ENCODE measurements around the gene PNLIPRP1. TPM values are rescaled to one million over a fixed set of nuclear protein-coding genes. Genes with fewer than 3 reads are reported as not detected.
A peak's percentile ranks its signal among the peaks of the same experiment; 100 is the strongest.

The PNLIPRP1 gene
- total and polyA plus RNA-seq, 3 donors from 2014 or later = 0.33 TPM; not detected in 2

DNA sequence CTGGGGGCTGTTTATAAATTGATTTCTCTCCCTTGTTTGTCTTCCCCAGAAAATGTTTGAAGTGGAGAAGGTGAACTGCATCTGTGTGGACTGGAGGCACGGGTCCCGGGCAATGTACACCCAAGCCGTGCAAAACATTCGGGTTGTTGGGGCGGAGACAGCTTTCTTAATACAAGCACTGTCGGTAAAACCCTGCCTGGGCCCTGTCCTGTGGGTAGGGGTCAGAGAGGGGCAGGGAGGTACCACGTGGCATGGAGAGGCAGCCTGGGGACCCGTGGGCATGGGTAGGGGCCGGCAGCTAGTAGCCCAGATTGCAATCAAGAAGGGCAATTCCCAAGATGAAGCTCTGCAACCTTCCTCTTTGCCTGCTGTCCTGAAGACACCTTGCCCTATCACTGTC lies 36.1 kb downstream of the PNLIPRP1 start:
- H3K36me3 ChIP-seq (ENCODE audit: low read depth, missing control alignments) = no peaks in the 10 kb centered on the region
- no peaks in the 10 kb centered on the region for H3K4me1 ChIP-seq
- DNase-seq = no peak
- H3K27ac ChIP-seq = no peak overlapping the region
- no peak for TF ChIP-seq POLR2A (IDR thresholded peaks at IDR 0.05)
- TF ChIP-seq, protein P1, sequence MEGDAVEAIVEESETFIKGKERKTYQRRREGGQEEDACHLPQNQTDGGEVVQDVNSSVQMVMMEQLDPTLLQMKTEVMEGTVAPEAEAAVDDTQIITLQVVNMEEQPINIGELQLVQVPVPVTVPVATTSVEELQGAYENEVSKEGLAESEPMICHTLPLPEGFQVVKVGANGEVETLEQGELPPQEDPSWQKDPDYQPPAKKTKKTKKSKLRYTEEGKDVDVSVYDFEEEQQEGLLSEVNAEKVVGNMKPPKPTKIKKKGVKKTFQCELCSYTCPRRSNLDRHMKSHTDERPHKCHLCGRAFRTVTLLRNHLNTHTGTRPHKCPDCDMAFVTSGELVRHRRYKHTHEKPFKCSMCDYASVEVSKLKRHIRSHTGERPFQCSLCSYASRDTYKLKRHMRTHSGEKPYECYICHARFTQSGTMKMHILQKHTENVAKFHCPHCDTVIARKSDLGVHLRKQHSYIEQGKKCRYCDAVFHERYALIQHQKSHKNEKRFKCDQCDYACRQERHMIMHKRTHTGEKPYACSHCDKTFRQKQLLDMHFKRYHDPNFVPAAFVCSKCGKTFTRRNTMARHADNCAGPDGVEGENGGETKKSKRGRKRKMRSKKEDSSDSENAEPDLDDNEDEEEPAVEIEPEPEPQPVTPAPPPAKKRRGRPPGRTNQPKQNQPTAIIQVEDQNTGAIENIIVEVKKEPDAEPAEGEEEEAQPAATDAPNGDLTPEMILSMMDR (IDR thresholded peaks at IDR 0.05) = no peak
- H3K9me3 ChIP-seq = no peaks in the 10 kb centered on the region
- H3K4me3 ChIP-seq = no peak overlapping the region
- WGBS, 2 donors = 54 to 71% methylated on average over 9 of the region's 9 CpGs
- H3K27me3 ChIP-seq = no peaks in the 10 kb centered on the region
- intact Hi-C loops (cut with DNase I; ENCODE audit: low total_unique reads) = no loop called here

DNA sequence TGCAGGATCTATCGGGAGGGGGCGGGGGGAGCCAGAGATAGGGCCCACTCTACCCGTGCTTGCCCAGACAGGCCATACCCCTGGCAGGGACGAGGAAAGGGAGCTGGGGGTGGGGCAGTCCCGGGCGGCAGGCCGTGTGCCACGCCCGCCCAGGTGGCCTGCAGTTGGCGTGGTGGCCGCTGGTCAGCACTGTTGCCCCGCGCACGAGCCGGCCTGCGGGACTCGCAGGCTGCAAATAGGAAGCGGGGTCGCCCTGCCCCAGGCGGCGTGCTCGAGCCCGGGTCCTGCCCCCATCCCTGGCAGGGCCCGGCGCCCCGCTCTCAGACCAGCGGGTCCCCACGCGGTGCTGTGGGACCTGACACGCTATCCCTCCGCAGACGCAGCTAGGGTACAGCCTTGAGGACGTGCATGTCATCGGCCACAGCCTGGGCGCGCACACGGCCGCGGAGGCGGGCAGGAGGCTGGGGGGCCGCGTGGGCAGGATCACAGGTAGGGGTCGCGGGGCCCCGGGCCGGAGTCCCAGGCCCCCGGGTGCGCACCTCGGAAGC lies 36.7 kb downstream of the PNLIPRP1 start:
- DNase-seq = peak; percentile 43
- WGBS, 2 donors = 2 to 10% methylated on average over 30 to 45 of the region's 49 CpGs
- H3K27ac ChIP-seq = no peak overlapping the region
- no peaks in the 10 kb centered on the region for H3K27me3 ChIP-seq
- H3K36me3 ChIP-seq (ENCODE audit: low read depth, missing control alignments) = no peaks in the 10 kb centered on the region
- peak overlapping the region; percentile 34 to 43 for H3K4me3 ChIP-seq
- intact Hi-C loops (cut with DNase I; ENCODE audit: low total_unique reads) = no loop called here
- no peaks in the 10 kb centered on the region for H3K9me3 ChIP-seq
- TF ChIP-seq POLR2A (IDR thresholded peaks at IDR 0.05) = no peak
- TF ChIP-seq, protein P1 (IDR thresholded peaks at IDR 0.05) = peak in 2 of 3 experiments; percentile 51 to 53
- H3K4me1 ChIP-seq = no peaks in the 10 kb centered on the region

DNA sequence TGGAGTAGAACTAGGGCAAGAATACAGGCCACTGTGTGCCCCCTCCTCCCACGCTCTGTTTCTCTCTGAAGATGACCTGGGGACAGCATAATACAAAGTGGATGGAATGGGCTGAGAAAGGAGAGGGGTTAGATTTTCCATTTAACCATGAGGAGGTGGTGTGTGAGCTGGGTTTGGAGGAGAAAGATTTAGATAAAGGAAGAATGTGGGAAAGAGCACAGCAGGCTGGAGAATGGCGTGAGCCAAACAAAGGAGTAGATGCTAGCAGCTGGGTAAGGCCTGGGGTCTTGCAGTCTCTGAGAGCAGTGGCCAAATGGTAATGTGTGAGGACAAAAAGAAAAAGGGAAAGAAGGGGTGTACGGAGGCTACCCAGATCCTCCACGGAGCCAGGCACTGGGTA lies 38.6 kb downstream of the PNLIPRP1 start:
- DNase-seq = no peak
- intact Hi-C loops (cut with DNase I; ENCODE audit: low total_unique reads) = no loop called here
- Histone ChIP-seq H3K36me3 (ENCODE audit: low read depth, missing control alignments) (no peaks in the 10 kb centered on the region), H3K27ac (no peak overlapping the region), H3K4me1 (no peaks in the 10 kb centered on the region), H3K27me3 (no peaks in the 10 kb centered on the region), H3K4me3 (no peak overlapping the region), H3K9me3 (no peaks in the 10 kb centered on the region)
- 77 to 85% methylated on average over 4 of the region's 4 CpGs for WGBS, 2 donors
- TF ChIP-seq POLR2A (IDR thresholded peaks at IDR 0.05) = no peak
- TF ChIP-seq, protein P1 (IDR thresholded peaks at IDR 0.05) = no peak

DNA sequence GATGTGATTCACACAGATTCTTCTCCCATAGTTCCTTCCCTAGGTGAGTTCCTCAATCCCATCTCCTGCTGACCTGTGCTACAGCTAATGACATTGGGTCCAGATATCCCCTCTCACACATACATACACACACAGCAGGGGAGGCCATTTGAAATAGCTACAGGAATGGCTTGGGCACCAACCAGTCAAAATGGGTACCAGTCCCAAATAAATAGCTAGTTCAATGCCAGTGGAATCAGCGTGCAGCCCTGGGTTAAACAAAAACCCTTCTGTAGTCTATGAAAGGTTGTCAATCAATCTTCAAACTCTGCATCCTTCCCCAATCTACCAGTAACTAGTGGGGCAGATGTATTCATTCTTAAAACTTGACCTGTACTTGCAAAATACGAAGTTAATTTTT lies 39.3 kb downstream of the PNLIPRP1 start:
- Histone ChIP-seq H3K4me3 (no peak overlapping the region), H3K9me3 (no peaks in the 10 kb centered on the region), H3K27ac (no peak overlapping the region), H3K4me1 (no peaks in the 10 kb centered on the region), H3K36me3 (ENCODE audit: low read depth, missing control alignments) (no peaks in the 10 kb centered on the region), H3K27me3 (no peaks in the 10 kb centered on the region)
- 85 to 93% methylated on average over 2 of the region's 2 CpGs for WGBS, 2 donors
- no peak for DNase-seq
- intact Hi-C loops (cut with DNase I; ENCODE audit: low total_unique reads) = no loop called here
- TF ChIP-seq, protein P1 (IDR thresholded peaks at IDR 0.05) = no peak
- TF ChIP-seq POLR2A (IDR thresholded peaks at IDR 0.05) = no peak

DNA sequence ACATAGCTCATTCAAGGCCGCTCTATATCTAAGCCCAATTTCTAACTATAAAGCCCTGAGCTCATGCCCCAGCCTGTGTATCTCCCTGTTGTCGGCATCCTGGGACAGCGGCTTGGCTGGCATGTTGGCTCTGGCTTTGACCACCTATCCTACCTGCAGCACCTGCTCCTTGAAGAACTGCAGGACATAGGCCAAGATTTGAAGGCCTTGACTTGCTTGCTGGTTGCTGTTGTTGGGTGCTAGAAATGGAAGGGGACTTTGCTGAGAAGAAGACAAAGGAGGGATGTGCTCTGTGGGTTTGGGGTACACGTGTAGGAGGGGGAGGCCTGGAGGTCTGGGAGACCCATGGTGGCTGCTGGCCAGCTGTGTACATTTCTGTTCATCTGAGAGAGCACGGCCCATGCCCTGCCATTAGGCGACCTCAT lies 41.1 kb downstream of the PNLIPRP1 start:
- Histone ChIP-seq H3K4me3 (no peak overlapping the region), H3K36me3 (ENCODE audit: low read depth, missing control alignments) (no peaks in the 10 kb centered on the region), H3K27ac (no peak overlapping the region), H3K9me3 (no peaks in the 10 kb centered on the region), H3K4me1 (no peaks in the 10 kb centered on the region), H3K27me3 (no peaks in the 10 kb centered on the region)
- 75 to 83% methylated on average over 6 of the region's 6 CpGs for WGBS, 2 donors
- intact Hi-C loops (cut with DNase I; ENCODE audit: low total_unique reads) = no loop called here
- DNase-seq = no peak
- TF ChIP-seq, protein P1 (IDR thresholded peaks at IDR 0.05) = no peak
- TF ChIP-seq POLR2A (IDR thresholded peaks at IDR 0.05) = no peak
